ENCODE results near the gene TMEM108. TPM values are rescaled to one million over a fixed set of nuclear protein-coding genes. Genes with fewer than 3 reads are reported as not detected.

TMEM108 gene
- total RNA-seq, 6 experiments from 2014 or later = not detected

DNA sequence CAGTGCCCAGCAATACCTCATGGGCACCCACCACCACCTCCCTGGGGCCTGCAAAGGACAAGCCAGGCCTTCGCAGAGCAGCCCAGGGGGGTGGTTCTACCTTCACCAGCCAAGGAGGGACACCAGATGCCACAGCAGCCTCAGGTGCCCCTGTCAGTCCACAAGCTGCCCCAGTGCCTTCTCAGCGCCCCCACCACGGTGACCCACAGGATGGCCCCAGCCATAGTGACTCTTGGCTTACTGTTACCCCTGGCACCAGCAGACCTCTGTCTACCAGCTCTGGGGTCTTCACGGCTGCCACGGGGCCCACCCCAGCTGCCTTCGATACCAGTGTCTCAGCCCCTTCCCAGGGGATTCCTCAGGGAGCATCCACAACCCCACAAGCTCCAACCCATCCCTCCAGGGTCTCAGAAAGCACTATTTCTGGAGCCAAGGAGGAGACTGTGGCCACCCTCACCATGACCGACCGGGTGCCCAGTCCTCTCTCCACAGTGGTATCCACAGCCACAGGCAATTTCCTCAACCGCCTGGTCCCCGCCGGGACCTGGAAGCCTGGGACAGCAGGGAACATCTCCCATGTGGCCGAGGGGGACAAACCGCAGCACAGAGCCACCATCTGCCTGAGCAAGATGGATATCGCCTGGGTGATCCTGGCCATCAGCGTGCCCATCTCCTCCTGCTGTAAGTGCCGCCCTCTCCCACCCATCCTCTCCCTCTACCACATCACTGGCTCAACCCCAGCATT, 342.5 kb downstream of the TMEM108 start:
- Mint-ChIP-seq H3K27ac (no peak overlapping the region), H3K4me1 (ENCODE audit: low read depth) (peaks cover 11% of the 10 kb centered on the region; the same call in 1 of the 2 replicates), H3K4me3 (no peak overlapping the region), H3K27me3 (ENCODE audit: insufficient read depth) (peaks cover 28% of the 10 kb centered on the region), H3K36me3 (ENCODE audit: low read depth) (no peaks in the 10 kb centered on the region), H3K9me3 (no peaks in the 10 kb centered on the region)
- no peak for DNase-seq
- TF ChIP-seq, protein P1, sequence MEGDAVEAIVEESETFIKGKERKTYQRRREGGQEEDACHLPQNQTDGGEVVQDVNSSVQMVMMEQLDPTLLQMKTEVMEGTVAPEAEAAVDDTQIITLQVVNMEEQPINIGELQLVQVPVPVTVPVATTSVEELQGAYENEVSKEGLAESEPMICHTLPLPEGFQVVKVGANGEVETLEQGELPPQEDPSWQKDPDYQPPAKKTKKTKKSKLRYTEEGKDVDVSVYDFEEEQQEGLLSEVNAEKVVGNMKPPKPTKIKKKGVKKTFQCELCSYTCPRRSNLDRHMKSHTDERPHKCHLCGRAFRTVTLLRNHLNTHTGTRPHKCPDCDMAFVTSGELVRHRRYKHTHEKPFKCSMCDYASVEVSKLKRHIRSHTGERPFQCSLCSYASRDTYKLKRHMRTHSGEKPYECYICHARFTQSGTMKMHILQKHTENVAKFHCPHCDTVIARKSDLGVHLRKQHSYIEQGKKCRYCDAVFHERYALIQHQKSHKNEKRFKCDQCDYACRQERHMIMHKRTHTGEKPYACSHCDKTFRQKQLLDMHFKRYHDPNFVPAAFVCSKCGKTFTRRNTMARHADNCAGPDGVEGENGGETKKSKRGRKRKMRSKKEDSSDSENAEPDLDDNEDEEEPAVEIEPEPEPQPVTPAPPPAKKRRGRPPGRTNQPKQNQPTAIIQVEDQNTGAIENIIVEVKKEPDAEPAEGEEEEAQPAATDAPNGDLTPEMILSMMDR (IDR thresholded peaks at IDR 0.05) = no peak

DNA sequence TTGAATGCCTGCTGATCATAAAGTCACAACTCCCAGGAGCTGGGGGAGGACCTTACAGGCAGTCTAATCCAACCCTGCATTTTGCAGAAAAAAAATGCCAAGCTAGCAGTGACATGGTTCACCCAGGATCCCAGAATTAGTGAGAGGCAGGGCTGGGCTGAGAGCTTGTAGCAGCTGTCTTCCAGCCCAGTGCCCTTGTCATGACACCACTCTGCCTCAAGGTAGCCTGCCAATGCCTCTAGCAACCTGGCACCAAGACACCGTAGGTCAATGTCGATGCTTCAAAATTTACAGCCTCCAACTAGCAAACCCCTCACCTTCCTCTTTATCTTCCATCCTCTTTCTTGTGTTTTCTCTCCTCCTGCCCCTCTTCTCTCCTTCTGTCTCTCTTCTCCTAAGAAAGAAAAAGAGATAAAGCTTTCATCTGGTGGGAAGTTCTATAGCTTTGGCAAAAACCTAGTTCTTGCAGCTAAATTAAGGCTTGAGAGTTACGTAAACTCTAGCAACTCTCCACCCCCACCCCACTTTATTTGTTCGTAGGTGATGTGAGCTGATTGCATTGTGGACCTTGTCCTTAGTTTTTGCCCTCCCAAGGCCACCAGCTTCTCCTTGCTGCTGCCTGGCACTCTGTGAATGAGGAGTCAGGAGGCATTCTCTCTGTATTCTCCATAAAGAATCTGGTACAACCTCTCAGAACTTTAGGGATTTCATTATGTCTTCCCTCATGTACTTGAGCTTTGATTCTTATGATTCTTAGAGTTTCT, 343.3 kb downstream of the TMEM108 start:
- no peaks in the 10 kb centered on the region for H3K9me3 Mint-ChIP-seq
- no peak overlapping the region for H3K27ac Mint-ChIP-seq
- H3K4me1 Mint-ChIP-seq (ENCODE audit: low read depth) = peaks cover 11% of the 10 kb centered on the region; the same call in 1 of the 2 replicates
- peaks cover 33% of the 10 kb centered on the region for H3K27me3 Mint-ChIP-seq (ENCODE audit: insufficient read depth)
- TF ChIP-seq, protein P1 (IDR thresholded peaks at IDR 0.05) = no peak
- no peak overlapping the region for H3K4me3 Mint-ChIP-seq
- H3K36me3 Mint-ChIP-seq (ENCODE audit: low read depth) = no peaks in the 10 kb centered on the region
- DNase-seq = no peak

DNA sequence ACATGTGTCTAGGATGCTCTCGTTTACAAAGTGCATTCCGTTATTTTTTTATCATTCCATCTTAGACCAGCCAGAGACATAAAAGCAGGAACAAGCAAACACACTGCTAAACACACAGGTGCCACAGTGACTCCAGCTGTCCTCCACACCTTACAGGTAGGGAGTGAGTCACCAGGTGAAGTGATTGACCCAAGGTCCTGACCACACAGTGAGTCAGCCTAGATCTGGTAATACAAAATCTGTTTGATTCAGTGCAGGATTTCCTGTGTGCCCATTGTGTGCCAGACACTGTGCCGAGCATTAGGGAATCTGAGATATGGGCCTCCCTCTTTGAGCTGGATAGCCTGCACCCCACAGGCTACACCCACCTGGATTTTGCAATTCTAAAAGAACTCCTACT, 345.0 kb downstream of the TMEM108 start:
- peaks cover 11% of the 10 kb centered on the region; the same call in 1 of the 2 replicates for H3K4me1 Mint-ChIP-seq (ENCODE audit: low read depth)
- DNase-seq = no peak
- peaks cover 35% of the 10 kb centered on the region for H3K27me3 Mint-ChIP-seq (ENCODE audit: insufficient read depth)
- H3K36me3 Mint-ChIP-seq (ENCODE audit: low read depth) = no peaks in the 10 kb centered on the region
- H3K9me3 Mint-ChIP-seq = no peaks in the 10 kb centered on the region
- H3K27ac Mint-ChIP-seq = no peak overlapping the region
- no peak overlapping the region for H3K4me3 Mint-ChIP-seq
- TF ChIP-seq, protein P1 (IDR thresholded peaks at IDR 0.05) = no peak

DNA sequence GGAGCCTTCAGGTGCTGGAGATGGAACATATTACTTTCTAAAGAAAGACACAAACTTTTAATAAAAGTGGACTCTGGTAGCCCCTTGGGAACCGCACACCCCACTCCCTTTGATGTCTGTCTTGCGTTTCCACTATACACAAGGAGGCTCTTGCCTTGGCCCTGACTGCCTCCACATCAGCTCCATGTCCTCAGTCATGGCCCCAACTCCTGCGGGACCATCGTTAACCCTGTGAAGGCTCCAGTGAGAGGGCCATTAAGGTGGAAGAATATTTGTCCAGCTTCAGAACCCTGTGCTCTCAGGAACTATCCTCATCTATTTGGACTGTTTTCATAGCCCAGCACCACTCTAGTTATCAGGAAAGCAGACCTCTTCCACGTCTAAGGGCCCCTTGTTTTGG, 345.6 kb downstream of the TMEM108 start:
- TF ChIP-seq, protein P1 (IDR thresholded peaks at IDR 0.05) = no peak
- no peak for DNase-seq
- H3K4me1 Mint-ChIP-seq (ENCODE audit: low read depth) = peaks cover 11% of the 10 kb centered on the region; the same call in 1 of the 2 replicates
- H3K27me3 Mint-ChIP-seq (ENCODE audit: insufficient read depth) = peaks cover 35% of the 10 kb centered on the region
- H3K4me3 Mint-ChIP-seq = no peak overlapping the region
- H3K27ac Mint-ChIP-seq = no peak overlapping the region
- no peaks in the 10 kb centered on the region for H3K9me3 Mint-ChIP-seq
- no peaks in the 10 kb centered on the region for H3K36me3 Mint-ChIP-seq (ENCODE audit: low read depth)

DNA sequence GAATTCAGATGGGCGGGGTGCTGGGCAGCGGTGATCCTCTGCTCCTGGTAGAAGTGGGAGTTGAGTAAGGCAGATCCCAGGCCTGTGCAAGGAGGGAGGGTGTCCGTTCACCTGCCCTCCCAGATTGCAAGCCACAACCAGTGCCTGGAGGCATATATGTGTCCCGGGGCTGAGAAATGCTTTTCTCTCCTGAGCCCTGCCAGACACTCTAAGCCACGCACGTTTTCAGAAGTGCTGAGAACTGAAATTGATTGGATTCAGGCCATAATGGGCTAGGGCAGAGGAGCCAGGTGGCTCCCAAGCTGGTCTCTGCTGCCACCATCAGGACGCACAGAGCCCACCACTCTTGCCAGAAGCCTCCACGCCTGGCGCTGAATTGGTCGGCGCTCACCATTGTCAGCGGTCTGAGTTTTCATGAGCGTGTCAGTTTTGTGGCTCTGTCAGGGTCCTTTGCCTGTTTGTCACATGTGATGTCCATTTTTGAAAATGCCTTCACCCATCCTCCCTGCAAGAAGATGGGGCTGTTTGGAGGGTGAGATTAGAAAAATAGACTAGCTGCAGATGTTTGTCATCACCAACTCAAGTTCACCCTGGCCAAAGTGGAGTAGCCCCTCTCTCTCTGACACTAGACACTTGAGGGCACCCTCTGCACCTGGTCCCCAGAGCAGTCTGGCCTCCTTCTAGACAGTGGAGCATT, 346.3 kb downstream of the TMEM108 start:
- Mint-ChIP-seq H3K4me1 (ENCODE audit: low read depth) (peaks cover 11% of the 10 kb centered on the region; the same call in 1 of the 2 replicates), H3K27ac (no peak overlapping the region), H3K9me3 (no peaks in the 10 kb centered on the region), H3K36me3 (ENCODE audit: low read depth) (no peaks in the 10 kb centered on the region), H3K4me3 (no peak overlapping the region), H3K27me3 (ENCODE audit: insufficient read depth) (peaks cover 38% of the 10 kb centered on the region)
- TF ChIP-seq, protein P1 (IDR thresholded peaks at IDR 0.05) = peak; percentile 78
- DNase-seq = peak; percentile 29

Measured in HFFc6 (cell line).